ENCODE measurements around the gene PUS1. TPM values are rescaled to one million over a fixed set of nuclear protein-coding genes. Genes with fewer than 3 reads are reported as not detected.

PUS1 gene
- total and polyA plus RNA-seq, 9 of the 15 experiments (the other 6 are each of a cell fraction or from before 2014, with no cell fraction given): 1.9 to 90.8 (median 30.0) TPM

DNA sequence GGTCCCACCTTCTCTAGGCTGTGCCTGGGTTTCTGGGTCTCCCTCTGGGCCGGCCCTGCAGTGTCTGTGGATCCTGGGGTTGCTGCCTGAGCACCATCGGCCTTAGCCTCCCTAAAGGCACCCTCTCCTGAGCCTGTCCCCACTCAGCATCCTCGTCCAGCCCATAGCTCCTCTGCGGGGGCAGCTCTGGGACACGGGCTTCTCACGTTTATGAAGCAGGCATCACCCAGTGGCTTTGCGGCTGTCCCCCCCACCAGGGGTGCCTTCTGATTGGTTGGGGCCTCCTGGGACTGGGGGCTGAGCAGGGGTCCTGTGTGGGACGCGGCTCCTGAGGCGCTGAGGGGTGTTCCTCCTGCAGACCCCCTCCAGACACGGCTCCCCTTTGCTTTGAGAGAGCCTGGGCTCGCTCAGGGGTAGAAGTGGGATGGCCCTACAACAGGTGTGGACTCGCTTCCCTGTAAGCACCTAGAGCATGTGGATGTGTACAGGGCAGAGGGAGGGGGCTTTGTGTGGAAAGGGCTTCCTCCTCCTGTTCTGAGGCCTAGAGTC lies 23.9 kb upstream of the PUS1 start:
- Histone ChIP-seq H3K27me3 (ENCODE audit: control insufficient read depth in 2 of 2, insufficient read depth in 2 of 2, low read length in 2 of 2) (no peaks in the 10 kb centered on the region), H3K9me1 (ENCODE audit: control insufficient read depth, insufficient read depth, low read length) (no peaks in the 10 kb centered on the region), H2AFZ (ENCODE audit: low read depth, low read length) (no peak overlapping the region), H3K36me3 (ENCODE audit: control insufficient read depth, insufficient read depth, low read length) (0 out of 3 replicates have a peak, but pooled peaks cover 5% of the 10 kb centered on the region), H3K4me2 (ENCODE audit: insufficient read depth, low read length) (no peak overlapping the region), H3K79me2 (ENCODE audit: control insufficient read depth, insufficient read depth, low read length) (no peaks in the 10 kb centered on the region; the same call in 2 of the 3 replicates), H3K27ac (ENCODE audit: extremely low read depth, low read depth, low read length) (no peak overlapping the region), H4K20me1 (replicated peaks; ENCODE audit: control insufficient read depth, insufficient read depth, low read length) (peaks cover 21% of the 10 kb centered on the region; the same call in 1 of the 2 replicates), H3K4me1 (replicated peaks in 1 of 2; ENCODE audit: control insufficient read depth in 2 of 2, insufficient read depth in 2 of 2, low read length in 2 of 2) (peaks cover 0 to 43% of the 10 kb centered on the region in 2 experiments; a peak in 2 of 5 replicates), H3K9ac (ENCODE audit: insufficient read depth in 1 of 2, low read depth in 2 of 2, low read length in 2 of 2) (peak overlapping the region in 1 of 2 experiments; percentile 74; a peak in 1 of 4 replicates), H3K9me3 (replicated peaks; ENCODE audit: control insufficient read depth, insufficient read depth, low read depth, low read length) (no peaks in the 10 kb centered on the region), H3K4me3 (no peak overlapping the region)
- POLR2A ChIA-PET: interaction anchor here (0.7 to 1.1 kb wide), 3 partner anchors 16 to 196 kb away, joined by 3 to 5 read pairs (median 3); no protein-coding TSS in a partner anchor
- BruUV-seq (replicated peaks): no TSS peak
- no peak for DNase-seq (ENCODE audit: extremely low read depth in 1 of 4, low spot score in 3 of 4)
- no peak for FAIRE-seq
- in situ Hi-C loops (cut with MboI): no loop called here
- CTCF ChIA-PET (ENCODE audit: low intra/inter-chr PET ratio): no interaction called here
- no peak for ATAC-seq
- WGBS (ENCODE audit: insufficient coverage, low coverage, missing lambda C conversion rate): 70% methylated on average over 12 of the region's 13 CpGs
- TF ChIP-seq ZNF146 (CRISPR knock-in tag; IDR thresholded peaks at IDR 0.05; ENCODE audit: unreplicated experiment) (no peak), RFX5 (IDR thresholded peaks at IDR 0.05; ENCODE audit: low read depth, low read length) (no peak), MCM7 (IDR thresholded peaks at IDR 0.05) (no peak), HDGF (IDR thresholded peaks at IDR 0.05) (no peak), RFX1 (IDR thresholded peaks at IDR 0.05) (no peak), TCF7L2 (IDR thresholded peaks at IDR 0.05; ENCODE audit: low read depth, low read length) (no peak), FOXP1 (CRISPR knock-in tag; IDR thresholded peaks at IDR 0.05) (no peak), ZNF174 (CRISPR knock-in tag; IDR thresholded peaks at IDR 0.05) (no peak), RBM34 (IDR thresholded peaks at IDR 0.05; ENCODE audit: borderline replicate concordance, insufficient read depth, low read length) (no peak), HOXB6 (CRISPR knock-in tag; IDR thresholded peaks at IDR 0.05; ENCODE audit: borderline replicate concordance) (no peak), ZNF133 (CRISPR knock-in tag; IDR thresholded peaks at IDR 0.05) (no peak), CCNT2 (IDR thresholded peaks at IDR 0.05; ENCODE audit: borderline replicate concordance, extremely low read depth, insufficient read length, low read depth, low read length) (no peak)
- TF ChIP-seq, protein P1, sequence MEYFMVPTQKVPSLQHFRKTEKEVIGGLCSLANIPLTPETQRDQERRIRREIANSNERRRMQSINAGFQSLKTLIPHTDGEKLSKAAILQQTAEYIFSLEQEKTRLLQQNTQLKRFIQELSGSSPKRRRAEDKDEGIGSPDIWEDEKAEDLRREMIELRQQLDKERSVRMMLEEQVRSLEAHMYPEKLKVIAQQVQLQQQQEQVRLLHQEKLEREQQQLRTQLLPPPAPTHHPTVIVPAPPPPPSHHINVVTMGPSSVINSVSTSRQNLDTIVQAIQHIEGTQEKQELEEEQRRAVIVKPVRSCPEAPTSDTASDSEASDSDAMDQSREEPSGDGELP (CRISPR knock-in tag; IDR thresholded peaks at IDR 0.05; ENCODE audit: borderline replicate concordance): no peak
- TF ChIP-seq, protein P2, sequence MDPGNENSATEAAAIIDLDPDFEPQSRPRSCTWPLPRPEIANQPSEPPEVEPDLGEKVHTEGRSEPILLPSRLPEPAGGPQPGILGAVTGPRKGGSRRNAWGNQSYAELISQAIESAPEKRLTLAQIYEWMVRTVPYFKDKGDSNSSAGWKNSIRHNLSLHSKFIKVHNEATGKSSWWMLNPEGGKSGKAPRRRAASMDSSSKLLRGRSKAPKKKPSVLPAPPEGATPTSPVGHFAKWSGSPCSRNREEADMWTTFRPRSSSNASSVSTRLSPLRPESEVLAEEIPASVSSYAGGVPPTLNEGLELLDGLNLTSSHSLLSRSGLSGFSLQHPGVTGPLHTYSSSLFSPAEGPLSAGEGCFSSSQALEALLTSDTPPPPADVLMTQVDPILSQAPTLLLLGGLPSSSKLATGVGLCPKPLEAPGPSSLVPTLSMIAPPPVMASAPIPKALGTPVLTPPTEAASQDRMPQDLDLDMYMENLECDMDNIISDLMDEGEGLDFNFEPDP (CRISPR knock-in tag; IDR thresholded peaks at IDR 0.05): no peak
- TF ChIP-seq, protein P3, sequence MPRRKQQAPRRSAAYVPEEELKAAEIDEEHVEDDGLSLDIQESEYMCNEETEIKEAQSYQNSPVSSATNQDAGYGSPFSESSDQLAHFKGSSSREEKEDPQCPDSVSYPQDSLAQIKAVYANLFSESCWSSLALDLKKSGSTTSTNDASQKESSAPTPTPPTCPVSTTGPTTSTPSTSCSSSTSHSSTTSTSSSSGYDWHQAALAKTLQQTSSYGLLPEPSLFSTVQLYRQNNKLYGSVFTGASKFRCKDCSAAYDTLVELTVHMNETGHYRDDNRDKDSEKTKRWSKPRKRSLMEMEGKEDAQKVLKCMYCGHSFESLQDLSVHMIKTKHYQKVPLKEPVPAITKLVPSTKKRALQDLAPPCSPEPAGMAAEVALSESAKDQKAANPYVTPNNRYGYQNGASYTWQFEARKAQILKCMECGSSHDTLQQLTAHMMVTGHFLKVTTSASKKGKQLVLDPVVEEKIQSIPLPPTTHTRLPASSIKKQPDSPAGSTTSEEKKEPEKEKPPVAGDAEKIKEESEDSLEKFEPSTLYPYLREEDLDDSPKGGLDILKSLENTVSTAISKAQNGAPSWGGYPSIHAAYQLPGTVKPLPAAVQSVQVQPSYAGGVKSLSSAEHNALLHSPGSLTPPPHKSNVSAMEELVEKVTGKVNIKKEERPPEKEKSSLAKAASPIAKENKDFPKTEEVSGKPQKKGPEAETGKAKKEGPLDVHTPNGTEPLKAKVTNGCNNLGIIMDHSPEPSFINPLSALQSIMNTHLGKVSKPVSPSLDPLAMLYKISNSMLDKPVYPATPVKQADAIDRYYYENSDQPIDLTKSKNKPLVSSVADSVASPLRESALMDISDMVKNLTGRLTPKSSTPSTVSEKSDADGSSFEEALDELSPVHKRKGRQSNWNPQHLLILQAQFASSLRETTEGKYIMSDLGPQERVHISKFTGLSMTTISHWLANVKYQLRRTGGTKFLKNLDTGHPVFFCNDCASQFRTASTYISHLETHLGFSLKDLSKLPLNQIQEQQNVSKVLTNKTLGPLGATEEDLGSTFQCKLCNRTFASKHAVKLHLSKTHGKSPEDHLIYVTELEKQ (CRISPR knock-in tag; IDR thresholded peaks at IDR 0.05): no peak
- intact Hi-C loops (cut with micrococcal nuclease): no loop called here
